HG03460 (cell line): ENCODE results near the gene ATP10B.
"Not testable (repeated sequence)": the region's sequence is repeated elsewhere in the genome, so short reads cannot be mapped to it uniquely, and the experiment has no call there.

Source experiments
- ATAC-seq: cut with Tn5 transposase; IDR thresholded peaks from one replicate; pipeline ENCODE4 v1.9.1; 2021; ENCODE audit not compliant: unreplicated experiment

ATP10B gene

GRCh38 chr5:160757194-160757593 lies 94.8 kb downstream of the ATP10B start:
- no peak for ATAC-seq

- no peak for ATAC-seq
These were observed 100.9 kb downstream of the ATP10B start for GRCh38 chr5:160750938-160751657.

GRCh38 chr5:160749682-160750081 lies 102.3 kb downstream of the ATP10B start:
- no peak for ATAC-seq

- ATAC-seq: no peak
These were observed 103.0 kb downstream of the ATP10B start for GRCh38 chr5:160749026-160749425.

GRCh38 chr5:160747987-160748386 lies 104.0 kb downstream of the ATP10B start:
- ATAC-seq: no peak

- no peak for ATAC-seq
These were observed 104.5 kb downstream of the ATP10B start for GRCh38 chr5:160747559-160747958.

- ATAC-seq: no peak
These were observed 107.5 kb downstream of the ATP10B start for GRCh38 chr5:160744268-160745101.

GRCh38 chr5:160743027-160743426 lies 109.0 kb downstream of the ATP10B start:
- no peak for ATAC-seq

GRCh38 chr5:160742446-160742845 lies 109.6 kb downstream of the ATP10B start:
- ATAC-seq: no peak

- no peak for ATAC-seq
These were observed 124.6 kb downstream of the ATP10B start for GRCh38 chr5:160727296-160727997.

GRCh38 chr5:160726721-160727120 lies 125.3 kb downstream of the ATP10B start:
- no peak for ATAC-seq

- no peak for ATAC-seq
These were observed 131.2 kb downstream of the ATP10B start for GRCh38 chr5:160720822-160721221.

- not testable (repeated sequence) for ATAC-seq
These were observed 136.5 kb downstream of the ATP10B start for GRCh38 chr5:160715508-160715907.

- no peak for ATAC-seq
These were observed 148.3 kb downstream of the ATP10B start for GRCh38 chr5:160703547-160704189.

- ATAC-seq: peak; percentile 92
These were observed 149.1 kb downstream of the ATP10B start for GRCh38 chr5:160702934-160703333.

- ATAC-seq: no peak
These were observed 149.7 kb downstream of the ATP10B start for GRCh38 chr5:160702311-160702803.

- no peak for ATAC-seq
These were observed 150.6 kb downstream of the ATP10B start for GRCh38 chr5:160701403-160701802.

GRCh38 chr5:160699301-160699700 lies 152.7 kb downstream of the ATP10B start:
- no peak for ATAC-seq

- ATAC-seq: no peak
These were observed 154.7 kb downstream of the ATP10B start for GRCh38 chr5:160697281-160697680.

- no peak for ATAC-seq
These were observed 157.1 kb downstream of the ATP10B start for GRCh38 chr5:160694896-160695295.
